HG03558 (cell line): Measurements from ENCODE around the gene LSM14A.
"Not testable (repeated sequence)": the region's sequence is repeated elsewhere in the genome, so short reads cannot be mapped to it uniquely, and the experiment has no call there.

ENCODE experiments used
- ATAC-seq: cut with Tn5 transposase; IDR thresholded peaks from one replicate; pipeline ENCODE4 v1.9.1; 2021; ENCODE audit warnings: moderate number of reproducible peaks; ENCODE audit not compliant: unreplicated experiment; ENCODE audit errors: extremely low read depth

Gene LSM14A

DNA sequence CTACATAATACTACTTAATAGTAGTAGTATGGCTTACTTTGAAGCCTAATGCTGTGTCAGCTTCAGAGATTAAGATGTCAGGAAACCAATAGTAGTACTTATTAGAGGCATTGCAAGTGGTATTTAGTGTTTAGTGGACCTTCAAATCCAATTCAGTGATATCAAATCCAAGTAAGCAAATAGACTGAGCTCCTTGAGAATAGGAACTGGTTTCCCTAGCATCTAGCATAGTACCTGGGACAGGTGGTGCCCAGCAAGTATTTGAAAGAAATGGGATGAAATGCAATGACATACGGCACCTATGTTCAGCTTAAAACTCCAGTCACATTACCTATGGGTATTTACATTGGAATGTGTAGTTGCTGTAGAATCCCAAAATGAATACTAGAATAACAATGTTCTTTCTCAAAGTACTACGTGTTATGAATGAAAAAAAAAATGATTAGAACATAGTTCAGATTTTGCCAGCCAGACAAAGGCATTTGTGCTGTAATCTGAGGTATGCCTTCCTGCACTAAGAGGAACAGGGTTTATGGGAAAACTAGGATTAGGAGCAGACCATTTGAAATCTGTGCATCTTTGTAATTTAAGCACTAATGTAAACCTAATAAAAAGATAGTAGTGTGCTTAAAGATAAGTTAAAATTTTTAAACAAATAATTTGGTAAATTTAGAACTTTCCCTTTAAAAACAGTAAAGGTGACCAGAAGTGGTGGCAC is 17.1 kb downstream of the LSM14A start:
- no peak for ATAC-seq

DNA sequence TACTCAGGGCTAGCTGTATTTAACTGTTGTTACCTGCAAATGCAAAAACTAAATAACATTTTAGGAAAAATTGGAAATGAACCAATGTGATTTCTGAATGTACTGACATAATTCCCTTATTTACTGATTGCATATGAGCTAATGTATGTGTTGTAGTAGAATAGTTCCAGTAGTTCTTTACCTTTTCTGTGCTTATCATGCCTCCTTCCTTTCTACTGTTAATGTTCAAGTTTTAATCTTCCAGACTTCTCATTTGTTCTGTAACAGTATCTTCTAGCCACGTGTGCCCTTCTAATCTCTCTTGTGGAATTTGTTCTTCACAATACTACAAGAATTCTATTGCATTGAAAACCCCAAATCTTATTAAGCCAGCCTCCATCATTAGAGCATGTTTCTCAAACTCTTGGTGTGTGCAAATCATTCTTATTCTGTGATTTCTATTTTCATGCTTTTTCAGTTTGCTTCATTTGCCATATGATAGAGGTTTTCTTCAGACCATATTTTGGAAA is 17.7 kb downstream of the LSM14A start:
- ATAC-seq, result no peak

DNA sequence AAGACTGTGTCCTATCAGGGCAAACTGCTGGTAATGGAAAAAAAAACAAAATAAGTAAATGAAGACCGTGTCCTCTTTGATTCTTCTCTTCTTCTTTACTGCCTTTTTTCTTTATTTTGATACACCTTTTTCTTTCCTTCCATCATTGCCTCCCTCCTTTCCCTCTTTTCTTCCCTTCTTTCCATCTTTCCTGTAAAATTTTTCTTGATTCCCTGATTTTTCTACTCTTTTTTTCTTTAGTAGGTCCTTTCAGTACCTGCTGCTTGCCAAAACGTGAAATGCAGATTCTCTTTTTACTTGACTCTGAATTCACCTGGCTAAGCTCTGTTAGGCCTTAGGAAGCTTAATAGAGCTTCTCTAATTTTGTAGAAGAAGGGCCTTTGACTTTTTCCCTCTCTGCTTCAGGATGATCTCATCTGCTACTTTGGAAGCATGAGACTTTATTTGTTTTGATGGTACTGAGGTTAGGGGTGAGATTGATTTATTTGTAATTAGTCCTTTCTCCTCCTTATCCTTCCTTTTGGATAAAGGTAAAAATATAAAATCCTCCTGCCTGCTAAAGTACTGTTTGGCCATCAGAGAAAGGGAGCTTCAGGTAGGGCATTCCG is 19.2 kb downstream of the LSM14A start:
- no peak for ATAC-seq

DNA sequence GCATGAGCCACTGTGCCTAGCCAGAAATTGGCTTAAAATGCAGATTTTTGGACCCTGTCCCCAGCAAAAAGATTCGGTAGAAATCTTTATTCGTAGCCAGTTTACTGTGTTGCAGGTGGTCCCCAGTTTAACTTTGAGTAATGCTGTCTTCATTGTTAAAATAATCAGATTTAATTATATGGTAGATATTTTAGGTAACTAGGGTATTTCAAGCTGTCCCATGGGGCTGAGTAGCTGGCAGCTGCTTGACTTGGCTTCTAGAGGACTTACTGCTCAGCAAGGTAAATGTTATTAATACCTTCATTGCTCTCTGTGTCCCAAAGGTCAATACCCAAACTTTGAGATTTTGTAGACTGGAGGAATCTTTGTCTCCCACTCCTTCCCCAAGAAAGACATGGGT is 21.1 kb downstream of the LSM14A start:
- ATAC-seq, result no peak

DNA sequence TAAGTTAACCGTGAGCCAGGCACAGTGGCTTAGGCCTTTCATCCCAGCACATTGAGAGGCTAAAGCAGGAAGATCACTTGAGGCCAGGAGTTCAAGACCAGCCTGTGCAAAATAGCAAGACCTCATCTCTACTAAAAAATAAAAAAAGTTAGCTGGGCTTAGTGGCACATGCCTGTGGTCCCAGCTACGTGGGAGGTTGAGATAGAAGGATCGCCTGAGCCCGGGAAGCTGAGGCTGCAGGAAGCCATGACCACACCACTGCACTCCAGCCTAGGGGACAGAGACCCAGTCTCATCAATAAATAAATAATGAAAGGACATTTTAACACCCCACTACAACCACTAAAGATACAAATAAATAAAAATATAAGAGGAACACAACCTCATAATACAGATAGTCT is 21.6 kb downstream of the LSM14A start:
- ATAC-seq, result no peak

DNA sequence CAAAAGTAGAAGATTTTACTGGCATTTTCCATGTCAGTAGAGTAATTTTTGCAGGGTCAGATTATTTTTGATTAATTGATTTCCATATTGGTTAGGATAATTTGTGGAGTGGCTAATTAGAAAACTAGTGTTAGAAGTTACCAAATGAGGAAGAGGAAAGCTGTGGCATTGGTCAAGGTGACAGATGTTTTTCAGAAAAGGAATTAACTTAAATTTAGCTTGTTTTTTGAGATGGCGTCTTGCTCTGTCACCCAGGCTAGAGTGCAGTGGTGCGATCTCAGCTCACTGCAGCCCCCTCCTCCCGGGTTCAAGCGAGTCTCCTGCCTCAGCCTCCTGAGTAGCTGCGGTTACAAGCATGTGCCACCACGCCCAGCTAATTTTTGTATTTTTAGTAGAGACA is 28.8 kb downstream of the LSM14A start:
- ATAC-seq, result no peak

DNA sequence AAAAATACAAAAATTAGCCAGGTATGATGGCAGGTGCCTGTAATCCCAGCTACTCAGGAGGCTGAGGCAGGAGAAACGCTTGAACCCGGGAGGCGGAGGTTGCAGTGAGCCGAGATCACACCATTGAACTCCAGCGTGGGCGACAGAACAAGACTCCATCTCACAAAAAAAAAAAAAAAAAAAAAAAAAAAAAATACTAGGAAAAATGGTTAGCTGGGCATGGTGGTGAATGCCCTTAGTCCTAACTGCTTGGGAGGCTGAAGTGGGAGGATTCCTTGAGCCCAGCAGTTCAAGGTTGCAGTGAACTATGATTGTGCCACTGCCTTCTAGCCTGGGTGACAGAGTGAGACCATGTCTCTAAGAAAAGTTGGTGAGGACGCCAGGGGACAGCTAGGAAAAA is 33.0 kb downstream of the LSM14A start:
- ATAC-seq, result not testable (repeated sequence)

DNA sequence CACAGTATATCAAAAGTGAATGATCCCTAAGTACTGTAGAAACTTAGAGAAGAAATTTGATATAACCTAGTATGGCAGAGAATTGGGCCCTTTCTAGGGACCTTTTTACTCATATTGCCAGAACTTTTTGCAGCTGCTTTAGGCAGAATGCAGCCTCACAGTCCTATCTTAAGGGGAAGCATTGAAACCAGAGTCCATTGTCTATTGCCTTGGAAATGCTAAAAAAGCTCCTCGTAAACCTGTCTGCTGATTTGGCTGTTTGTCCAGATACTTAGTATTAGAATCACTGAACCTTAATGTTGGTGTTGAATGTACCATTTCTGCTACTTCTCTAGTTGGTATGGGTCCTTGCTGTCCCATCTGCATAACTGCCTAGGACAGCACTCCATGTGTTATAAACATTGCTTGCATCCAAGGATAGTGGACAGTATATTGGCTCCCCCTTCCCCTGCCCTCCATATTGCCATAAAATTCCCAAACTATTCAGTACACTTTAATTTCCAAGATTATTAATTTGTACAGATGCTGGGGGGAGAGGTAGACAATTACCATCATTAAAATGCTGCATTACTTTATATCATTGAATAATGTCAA is 36.1 kb downstream of the LSM14A start:
- no peak for ATAC-seq

DNA sequence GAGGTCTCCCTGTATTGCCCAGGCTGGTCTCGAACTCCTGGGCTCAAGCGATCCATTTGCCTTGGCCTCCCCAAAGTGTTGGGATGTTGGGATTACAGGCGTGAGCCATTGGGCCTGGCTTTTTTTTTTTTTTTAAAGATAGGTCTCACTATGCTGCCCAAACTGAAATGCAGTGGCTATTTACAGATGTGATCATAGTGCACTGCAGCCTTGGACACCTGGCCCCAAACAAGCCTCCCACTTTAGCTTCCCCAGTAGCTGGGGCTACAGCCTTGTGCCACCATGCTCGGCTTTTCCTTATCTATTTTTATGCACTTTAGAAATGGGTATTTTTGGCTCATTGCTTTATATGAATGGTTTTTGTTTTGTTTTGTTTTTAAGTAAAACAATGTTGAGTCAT is 37.4 kb downstream of the LSM14A start:
- ATAC-seq, result no peak

DNA sequence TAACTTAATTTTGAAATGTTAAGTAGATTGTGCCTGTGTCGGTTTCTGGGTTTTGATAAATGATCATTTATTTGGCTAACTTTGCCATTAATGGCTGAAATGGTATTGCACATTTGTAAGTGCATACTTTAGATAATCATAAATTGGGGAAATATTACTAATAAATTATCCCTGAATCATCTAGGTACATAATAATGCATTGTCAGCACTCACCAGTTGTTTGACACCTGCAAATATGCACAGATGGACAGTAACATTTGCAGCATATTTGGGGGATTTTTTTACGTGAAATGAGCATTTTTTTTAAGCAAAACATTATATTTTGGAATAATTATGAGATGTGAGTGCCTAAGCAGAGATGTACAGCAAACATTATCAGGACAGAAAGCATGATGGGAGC is 41.0 kb downstream of the LSM14A start:
- no peak for ATAC-seq

DNA sequence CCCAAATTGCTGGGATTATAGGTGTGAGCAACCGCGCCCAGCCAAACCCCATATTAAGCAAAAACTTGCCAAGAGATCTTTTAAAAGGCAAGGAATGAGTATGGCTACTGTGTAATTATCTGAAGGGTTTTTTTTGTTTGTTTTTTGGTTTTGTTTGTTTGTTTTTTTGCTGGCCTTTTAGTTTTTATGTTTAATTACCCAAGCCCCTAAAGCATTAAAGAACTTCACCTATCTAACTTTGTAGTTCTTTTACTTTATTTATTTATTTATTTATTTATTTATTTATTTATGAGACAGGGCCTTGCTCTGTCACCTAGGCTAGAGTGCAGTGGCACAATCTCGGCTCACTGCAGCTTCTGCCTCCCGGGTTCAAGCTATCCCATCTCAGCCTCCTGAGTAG is 41.7 kb downstream of the LSM14A start:
- no peak for ATAC-seq

DNA sequence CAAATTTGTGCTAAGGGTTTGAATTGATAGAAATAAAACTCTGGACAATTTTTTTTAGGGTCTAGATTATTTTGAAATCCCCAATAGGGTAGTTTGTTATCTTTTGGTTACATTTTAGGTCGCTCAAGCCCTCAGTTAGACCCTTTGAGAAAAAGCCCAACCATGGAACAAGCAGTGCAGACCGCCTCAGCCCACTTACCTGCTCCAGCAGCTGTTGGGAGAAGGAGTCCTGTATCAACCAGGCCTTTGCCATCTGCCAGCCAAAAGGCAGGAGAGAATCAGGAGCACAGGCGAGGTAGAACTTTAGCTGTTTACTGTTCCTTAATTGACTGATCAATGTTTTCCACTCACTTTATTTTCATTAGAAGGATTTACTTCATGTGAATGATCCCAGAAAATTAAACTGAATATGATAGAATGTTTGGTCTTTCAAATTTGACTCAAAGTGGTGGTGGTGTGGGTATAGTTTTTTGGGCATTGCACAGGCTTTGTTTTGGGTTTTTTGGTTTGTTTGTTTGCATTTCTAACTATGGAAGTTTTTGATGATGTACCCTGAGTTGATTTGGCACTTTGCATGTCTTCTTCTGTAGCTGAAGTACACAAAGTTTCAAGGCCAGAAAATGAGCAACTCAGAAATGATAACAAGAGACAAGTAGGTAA is 42.8 kb downstream of the LSM14A start:
- ATAC-seq, result no peak

DNA sequence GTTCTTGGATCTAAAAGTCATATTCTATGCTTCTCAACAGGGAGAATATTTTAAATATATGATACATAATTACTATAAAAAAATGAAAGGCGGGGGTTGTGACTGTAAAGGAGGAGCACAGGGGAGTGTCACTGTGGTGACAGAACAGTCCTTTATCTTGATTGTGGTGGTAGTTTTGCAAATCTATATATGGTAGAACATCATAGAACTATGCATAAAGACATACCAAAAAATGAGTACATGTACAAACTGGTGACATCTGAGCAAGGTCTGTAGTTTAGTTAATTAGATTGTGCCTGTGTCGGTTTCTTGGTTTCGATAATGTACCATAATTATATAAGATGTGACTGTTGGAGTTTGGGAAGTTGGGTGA is 43.3 kb downstream of the LSM14A start:
- no peak for ATAC-seq

DNA sequence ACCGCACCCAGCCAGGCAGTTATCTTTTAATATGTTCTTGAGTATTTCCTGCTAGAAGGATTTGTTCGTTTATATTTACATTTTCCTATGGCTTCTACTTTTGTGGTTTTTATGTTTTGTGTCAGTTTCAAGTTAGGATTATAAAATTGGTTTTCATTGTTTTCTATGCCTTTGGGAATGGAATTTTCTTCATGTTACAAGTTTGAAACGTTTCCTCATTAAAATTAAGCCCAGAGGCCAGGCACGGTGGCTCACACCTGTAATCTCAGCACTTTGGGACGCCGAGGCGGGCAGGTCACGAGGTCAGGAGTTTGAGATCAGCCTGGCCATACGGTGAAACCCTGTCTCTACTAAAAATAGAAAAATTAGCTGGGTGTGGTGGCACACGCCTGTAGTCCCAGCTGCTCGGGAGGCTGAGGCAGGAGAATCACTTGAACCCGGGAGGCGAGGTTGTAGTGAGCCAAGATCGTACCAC is 44.5 kb downstream of the LSM14A start:
- ATAC-seq, result not testable (repeated sequence)

DNA sequence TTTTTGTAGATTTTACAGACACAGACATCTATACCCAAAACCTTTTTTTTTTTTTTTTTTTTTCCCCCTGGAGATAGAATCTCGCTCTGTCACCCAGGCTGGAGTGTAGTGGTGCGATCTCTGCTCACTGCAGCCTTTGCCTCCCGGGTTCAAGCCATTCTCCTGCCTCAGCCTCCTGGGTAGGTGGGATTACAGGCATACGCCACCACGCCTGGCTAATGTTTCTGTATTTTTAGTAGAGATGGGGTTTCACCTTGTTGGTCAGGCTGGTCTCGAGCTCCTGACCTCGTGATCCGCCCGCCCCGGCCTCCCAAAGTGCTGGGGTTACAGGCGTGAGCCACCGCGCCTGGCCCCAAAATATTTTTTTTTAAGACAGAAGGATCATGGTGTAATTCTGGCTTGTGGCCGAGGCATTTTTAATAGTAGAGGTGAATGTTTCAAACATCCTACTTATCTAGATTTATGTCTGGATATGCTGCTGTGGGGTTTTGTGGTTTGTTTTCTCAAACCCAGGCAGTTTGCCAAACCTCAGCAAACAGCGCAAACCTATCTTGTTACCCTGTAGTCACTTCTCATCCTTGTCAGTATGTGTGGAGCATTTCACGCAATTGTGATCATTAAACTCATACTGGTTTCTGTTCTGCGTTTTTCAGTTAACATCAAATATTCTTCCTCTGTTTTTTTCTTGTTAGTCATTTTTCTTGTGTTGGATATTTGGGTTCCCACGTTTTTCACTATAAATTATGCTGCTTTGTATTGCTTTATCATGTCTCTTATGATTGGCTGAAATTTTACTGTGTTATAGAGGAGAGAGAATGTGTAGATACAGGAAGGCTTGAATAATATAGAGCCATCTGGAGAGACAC is 45.9 kb downstream of the LSM14A start:
- ATAC-seq, result no peak

DNA sequence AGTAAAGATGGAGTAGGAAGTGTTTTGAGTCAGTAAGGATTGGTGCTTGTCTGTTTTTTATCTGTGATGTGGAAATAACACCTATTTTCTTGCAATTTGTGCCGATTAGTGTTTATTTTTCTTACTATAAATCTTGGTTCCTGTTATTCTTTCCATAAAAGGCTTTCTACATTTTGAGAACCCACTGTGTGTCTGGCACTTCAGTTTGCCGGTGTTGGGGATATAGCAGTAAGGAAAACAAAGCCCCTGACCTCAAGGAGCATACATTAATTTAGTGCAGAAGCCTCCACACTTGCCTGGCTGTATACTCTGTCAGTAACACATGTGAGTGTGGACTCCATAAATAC is 46.5 kb downstream of the LSM14A start:
- ATAC-seq, result no peak

DNA sequence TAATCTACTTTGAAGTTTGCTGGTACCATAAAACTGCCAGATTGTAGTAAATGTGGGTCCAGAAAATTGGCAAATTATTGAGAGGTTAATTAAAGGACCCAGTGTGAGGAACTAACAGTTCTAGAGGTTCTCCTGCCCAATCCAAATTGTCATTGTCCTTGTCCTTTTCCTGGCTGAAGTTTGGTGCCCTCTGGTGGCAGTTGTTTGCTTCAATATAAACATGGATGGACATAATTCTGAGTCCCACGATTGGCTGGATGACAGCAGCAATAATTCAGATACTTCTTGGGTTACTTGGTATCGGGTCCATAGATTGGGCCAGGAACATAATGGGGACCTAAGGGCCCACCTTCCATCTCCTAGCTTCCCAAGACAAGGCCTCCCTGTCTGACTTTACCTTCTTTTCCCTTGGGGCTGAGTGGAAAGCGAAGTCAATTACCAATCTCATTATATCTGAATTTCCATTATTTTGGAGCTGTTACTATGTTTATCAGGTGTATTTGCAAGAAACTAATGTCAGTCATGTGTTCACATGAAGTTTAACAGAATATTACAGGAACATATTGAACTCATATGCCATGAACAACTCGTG is 48.3 kb downstream of the LSM14A start:
- ATAC-seq, result no peak

DNA sequence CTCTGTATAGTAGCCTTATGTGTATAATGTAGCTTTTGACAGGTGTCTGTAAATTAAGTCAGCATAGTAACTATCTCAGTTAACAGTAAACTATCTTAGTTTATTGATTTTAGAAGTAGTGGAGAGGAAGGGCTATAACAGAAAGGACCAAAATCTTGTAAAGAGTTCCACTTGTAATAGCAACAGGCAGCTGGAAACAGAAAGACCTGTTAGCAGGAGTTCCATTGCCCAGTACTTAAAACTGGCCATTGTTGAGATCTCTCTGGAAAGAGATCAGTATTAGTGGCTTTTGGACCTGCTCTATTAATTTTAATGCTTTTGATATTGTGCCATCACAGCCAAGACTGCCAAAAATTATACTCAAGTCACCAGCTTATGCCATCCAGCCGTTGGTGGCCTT is 50.1 kb downstream of the LSM14A start:
- no peak for ATAC-seq

DNA sequence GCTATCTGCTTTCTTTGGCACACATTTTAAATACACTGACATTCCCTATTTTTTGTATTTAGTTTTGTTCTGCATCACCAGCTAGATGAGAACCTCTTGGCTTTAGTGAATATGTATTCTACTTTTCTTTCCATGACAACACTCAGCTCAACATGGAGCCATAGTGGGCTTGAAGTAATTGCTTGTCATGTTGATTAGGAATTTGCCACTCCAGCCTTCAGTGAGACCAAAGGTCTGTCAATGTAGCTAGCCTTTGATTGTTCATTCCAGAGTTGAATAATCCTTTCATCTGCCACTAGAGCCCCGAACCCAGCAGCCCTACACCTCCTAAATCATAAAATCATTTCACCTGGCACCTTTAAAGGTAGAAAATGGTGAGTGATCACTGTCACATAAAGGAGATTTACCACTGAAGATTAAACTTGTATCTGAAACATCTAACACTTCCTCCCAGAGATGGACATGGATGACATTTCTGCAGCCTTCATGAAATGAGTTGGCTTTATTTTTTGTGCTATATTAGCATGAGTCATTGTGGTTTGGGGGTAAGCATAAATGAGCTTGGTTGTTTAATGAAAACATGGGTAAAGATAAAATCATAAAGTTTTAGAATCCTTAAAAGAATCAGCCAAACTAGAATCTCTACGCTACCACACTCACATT is 52.8 kb downstream of the LSM14A start:
- no peak for ATAC-seq
